ENCODE data around the gene NBPF3. TPM values are rescaled to one million over a fixed set of nuclear protein-coding genes. Genes with fewer than 3 reads are reported as not detected.
"Not testable (repeated sequence)": the region's sequence is repeated elsewhere in the genome, so short reads cannot be mapped to it uniquely, and the experiment has no call there.

Gene NBPF3
- total and polyA plus RNA-seq, 2 experiments from 2014 or later = 8.1 to 13.8 TPM

DNA sequence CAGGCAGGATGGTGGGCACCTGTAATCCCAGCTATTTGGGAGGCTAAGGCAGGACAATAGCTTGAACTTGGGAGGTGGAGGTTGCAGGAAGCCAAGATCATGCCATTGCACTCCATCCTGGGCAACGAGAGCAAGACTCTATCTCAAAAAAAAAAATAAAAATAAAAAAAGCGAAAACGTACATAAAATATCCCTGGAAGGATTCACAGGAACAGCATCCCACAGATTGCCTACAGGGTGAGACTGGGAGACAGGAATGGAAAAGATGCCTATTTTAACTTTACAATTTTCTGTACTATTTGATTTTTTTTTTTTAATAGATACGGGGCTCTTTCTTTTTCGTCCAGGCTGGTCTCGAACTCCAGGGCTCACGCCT is 604 bp upstream of the NBPF3 start:
- H3K27me3 ChIP-seq = peaks cover 23% of the 10 kb centered on the region
- DNase-seq (ENCODE audit: low read depth in 1 of 2, low spot score in 1 of 2) = no peak
- peaks cover 3% of the 10 kb centered on the region for H3K4me1 ChIP-seq (ENCODE audit: low read depth)
- no peaks in the 10 kb centered on the region for H3K36me3 ChIP-seq
- TF ChIP-seq, protein P1, sequence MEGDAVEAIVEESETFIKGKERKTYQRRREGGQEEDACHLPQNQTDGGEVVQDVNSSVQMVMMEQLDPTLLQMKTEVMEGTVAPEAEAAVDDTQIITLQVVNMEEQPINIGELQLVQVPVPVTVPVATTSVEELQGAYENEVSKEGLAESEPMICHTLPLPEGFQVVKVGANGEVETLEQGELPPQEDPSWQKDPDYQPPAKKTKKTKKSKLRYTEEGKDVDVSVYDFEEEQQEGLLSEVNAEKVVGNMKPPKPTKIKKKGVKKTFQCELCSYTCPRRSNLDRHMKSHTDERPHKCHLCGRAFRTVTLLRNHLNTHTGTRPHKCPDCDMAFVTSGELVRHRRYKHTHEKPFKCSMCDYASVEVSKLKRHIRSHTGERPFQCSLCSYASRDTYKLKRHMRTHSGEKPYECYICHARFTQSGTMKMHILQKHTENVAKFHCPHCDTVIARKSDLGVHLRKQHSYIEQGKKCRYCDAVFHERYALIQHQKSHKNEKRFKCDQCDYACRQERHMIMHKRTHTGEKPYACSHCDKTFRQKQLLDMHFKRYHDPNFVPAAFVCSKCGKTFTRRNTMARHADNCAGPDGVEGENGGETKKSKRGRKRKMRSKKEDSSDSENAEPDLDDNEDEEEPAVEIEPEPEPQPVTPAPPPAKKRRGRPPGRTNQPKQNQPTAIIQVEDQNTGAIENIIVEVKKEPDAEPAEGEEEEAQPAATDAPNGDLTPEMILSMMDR (IDR thresholded peaks at IDR 0.05; ENCODE audit: low read depth, low read length) = no peak
- peak overlapping the region; percentile 80 for H3K4me3 ChIP-seq
- no peak overlapping the region for H3K27ac ChIP-seq
- H3K9me3 ChIP-seq (ENCODE audit: low read depth) = no peaks in the 10 kb centered on the region

DNA sequence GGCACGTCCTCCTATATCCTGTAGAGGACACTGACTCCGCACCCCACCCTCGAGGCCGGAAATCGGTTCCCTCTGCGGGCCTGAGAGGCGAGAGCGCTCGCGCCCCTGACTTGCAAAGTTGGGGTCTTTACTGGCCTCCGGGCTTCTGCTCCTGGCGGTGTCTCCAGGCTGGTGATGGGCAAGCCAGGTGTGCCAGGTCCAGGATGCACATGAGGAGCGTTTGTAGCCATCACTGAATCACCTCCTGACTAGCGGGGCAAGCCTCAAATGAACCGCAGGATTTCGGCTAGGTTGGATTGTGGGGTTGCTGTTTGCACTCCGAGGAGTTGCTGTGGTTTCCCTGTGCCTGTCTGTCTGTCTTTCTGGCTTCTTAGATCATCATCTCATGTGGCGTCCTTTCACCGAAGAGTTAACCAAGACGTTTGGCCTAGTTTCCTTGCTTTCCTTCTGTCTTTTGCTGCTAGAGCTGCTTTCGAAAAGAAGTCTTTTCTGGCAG is 741 bp downstream of the NBPF3 start:
- Histone ChIP-seq H3K4me3 (peak overlapping the region; percentile 80), H3K27me3 (peaks cover 17% of the 10 kb centered on the region)
- H3K36me3 ChIP-seq; H3K4me1 ChIP-seq (ENCODE audit: low read depth); H3K9me3 ChIP-seq (ENCODE audit: low read depth); H3K27ac ChIP-seq: not testable (repeated sequence)
- DNase-seq (ENCODE audit: low read depth in 1 of 2, low spot score in 1 of 2) = peak in 1 of 2 donors; percentile 8

GRCh38 chr1:21446647-21447046 is 6.7 kb downstream of the NBPF3 start:
- not testable (repeated sequence) for H3K4me1 ChIP-seq (ENCODE audit: low read depth); H3K4me3 ChIP-seq; H3K27me3 ChIP-seq; H3K27ac ChIP-seq; H3K36me3 ChIP-seq; H3K9me3 ChIP-seq (ENCODE audit: low read depth); DNase-seq (ENCODE audit: low read depth in 1 of 2, low spot score in 1 of 2)

GRCh38 chr1:21447311-21447710 is 7.4 kb downstream of the NBPF3 start:
- no peaks in the 10 kb centered on the region for H3K9me3 ChIP-seq (ENCODE audit: low read depth)
- no peak overlapping the region for H3K4me3 ChIP-seq
- no peaks in the 10 kb centered on the region for H3K36me3 ChIP-seq
- H3K27ac ChIP-seq = no peak overlapping the region
- TF ChIP-seq, protein P1 (IDR thresholded peaks at IDR 0.05; ENCODE audit: low read depth, low read length) = no peak
- H3K4me1 ChIP-seq (ENCODE audit: low read depth) = no peaks in the 10 kb centered on the region
- no peak for DNase-seq (ENCODE audit: low read depth in 1 of 2, low spot score in 1 of 2)
- no peaks in the 10 kb centered on the region for H3K27me3 ChIP-seq

DNA sequence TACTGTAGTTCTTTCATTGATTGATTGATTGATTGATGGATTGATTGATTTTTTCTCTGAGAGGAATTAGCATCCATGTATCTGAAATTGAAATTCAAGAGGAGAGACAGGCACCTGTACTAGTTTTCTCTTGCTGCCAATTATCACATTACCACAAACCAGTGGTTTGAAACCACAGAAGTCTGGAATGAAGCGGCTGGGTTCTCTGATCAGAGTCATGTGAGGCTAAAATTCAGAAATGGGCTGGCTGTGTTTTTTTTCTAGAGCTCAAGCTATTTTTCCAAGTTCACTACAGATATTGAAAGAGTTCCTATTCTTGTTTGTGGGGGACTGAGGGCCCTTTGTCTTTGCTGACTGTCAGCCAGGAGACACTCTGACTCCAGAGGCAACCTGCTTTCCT is 10.0 kb downstream of the NBPF3 start:
- Histone ChIP-seq H3K4me1 (ENCODE audit: low read depth) (no peaks in the 10 kb centered on the region), H3K27ac (no peak overlapping the region), H3K27me3 (no peaks in the 10 kb centered on the region), H3K9me3 (ENCODE audit: low read depth) (no peaks in the 10 kb centered on the region), H3K4me3 (no peak overlapping the region), H3K36me3 (no peaks in the 10 kb centered on the region)
- peak in 1 of 2 donors; percentile 13 for DNase-seq (ENCODE audit: low read depth in 1 of 2, low spot score in 1 of 2)
- TF ChIP-seq, protein P1 (IDR thresholded peaks at IDR 0.05; ENCODE audit: low read depth, low read length) = no peak

DNA sequence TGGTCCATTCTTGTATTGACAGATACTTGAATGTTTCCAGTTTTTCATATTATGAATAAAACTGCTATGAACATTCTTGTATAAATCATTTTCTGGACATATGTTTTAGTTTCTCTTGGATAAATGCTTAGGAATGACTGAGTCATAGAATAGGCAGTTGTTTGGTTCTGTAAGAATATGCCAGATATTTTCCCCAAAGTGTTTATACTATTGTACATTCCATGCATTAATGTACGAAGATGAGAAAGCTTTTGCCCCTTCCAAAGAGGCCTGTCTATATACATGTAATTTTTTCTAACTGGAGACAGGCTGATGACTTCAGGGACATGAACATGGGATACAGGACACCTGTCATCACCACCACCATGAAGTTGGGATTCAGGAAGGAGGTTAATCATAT is 11.3 kb downstream of the NBPF3 start:
- H3K27me3 ChIP-seq = no peaks in the 10 kb centered on the region
- no peaks in the 10 kb centered on the region for H3K36me3 ChIP-seq
- TF ChIP-seq, protein P1 (IDR thresholded peaks at IDR 0.05; ENCODE audit: low read depth, low read length) = no peak
- DNase-seq (ENCODE audit: low read depth in 1 of 2, low spot score in 1 of 2) = peak in 1 of 2 donors; percentile 66
- H3K4me1 ChIP-seq (ENCODE audit: low read depth) = no peaks in the 10 kb centered on the region
- no peak overlapping the region for H3K27ac ChIP-seq
- no peaks in the 10 kb centered on the region for H3K9me3 ChIP-seq (ENCODE audit: low read depth)
- H3K4me3 ChIP-seq = no peak overlapping the region

GRCh38 chr1:21451981-21452411 is 12.1 kb downstream of the NBPF3 start:
- TF ChIP-seq, protein P1 (IDR thresholded peaks at IDR 0.05; ENCODE audit: low read depth, low read length) = no peak
- H3K36me3 ChIP-seq = no peaks in the 10 kb centered on the region
- H3K27ac ChIP-seq = no peak overlapping the region
- no peaks in the 10 kb centered on the region for H3K27me3 ChIP-seq
- H3K9me3 ChIP-seq (ENCODE audit: low read depth) = no peaks in the 10 kb centered on the region
- H3K4me1 ChIP-seq (ENCODE audit: low read depth) = no peaks in the 10 kb centered on the region
- no peak overlapping the region for H3K4me3 ChIP-seq
- peak in 1 of 2 donors; percentile 44 for DNase-seq (ENCODE audit: low read depth in 1 of 2, low spot score in 1 of 2)

DNA sequence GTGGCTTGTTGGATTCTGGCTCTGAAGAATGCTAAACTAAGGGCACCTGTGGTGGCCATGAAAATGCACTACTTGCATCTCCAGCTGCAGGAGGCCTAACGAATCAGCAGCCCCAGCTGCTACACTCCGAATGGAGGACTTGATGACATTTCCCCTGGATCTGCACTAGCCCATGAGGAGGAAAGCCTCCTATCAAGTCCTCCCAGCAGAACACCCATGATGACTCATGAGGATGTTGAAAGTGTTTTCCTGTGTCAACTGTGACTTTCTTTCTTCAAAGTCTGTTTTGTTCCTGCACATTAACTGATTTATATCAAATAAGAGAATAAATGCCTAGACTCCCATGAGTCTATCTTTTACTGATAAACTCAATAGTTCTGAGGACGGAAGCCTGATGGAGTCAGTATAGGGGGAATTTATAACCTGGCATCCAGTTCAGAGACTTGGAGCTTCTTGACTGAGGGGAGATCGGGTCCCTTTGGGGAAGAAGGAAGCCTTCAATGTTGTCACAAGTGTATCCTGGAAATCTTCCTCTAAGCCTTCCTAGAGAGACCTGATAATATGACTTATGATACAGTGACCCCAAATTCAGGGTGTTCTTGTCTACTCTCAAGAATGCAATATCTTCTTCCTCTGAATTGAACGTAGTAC is 14.2 kb downstream of the NBPF3 start:
- not testable (repeated sequence) for H3K27me3 ChIP-seq; H3K36me3 ChIP-seq; H3K27ac ChIP-seq; H3K4me1 ChIP-seq (ENCODE audit: low read depth); H3K9me3 ChIP-seq (ENCODE audit: low read depth); H3K4me3 ChIP-seq
- peak in 1 of 2 donors; percentile 86 for DNase-seq (ENCODE audit: low read depth in 1 of 2, low spot score in 1 of 2)

GRCh38 chr1:21454904-21455303 is 15.0 kb downstream of the NBPF3 start:
- not testable (repeated sequence) for H3K4me3 ChIP-seq; H3K27ac ChIP-seq; H3K9me3 ChIP-seq (ENCODE audit: low read depth); DNase-seq (ENCODE audit: low read depth in 1 of 2, low spot score in 1 of 2); H3K27me3 ChIP-seq; H3K36me3 ChIP-seq; H3K4me1 ChIP-seq (ENCODE audit: low read depth)

All from cardiac muscle cell (in vitro differentiated cells and primary cell).